ENCODE data around the gene A2M.

The A2M gene

GRCh38 chr12:9099552-9100190 is 16.0 kb downstream of the A2M start:
- no peak for DNase-seq (ENCODE audit: low read depth)

DNA sequence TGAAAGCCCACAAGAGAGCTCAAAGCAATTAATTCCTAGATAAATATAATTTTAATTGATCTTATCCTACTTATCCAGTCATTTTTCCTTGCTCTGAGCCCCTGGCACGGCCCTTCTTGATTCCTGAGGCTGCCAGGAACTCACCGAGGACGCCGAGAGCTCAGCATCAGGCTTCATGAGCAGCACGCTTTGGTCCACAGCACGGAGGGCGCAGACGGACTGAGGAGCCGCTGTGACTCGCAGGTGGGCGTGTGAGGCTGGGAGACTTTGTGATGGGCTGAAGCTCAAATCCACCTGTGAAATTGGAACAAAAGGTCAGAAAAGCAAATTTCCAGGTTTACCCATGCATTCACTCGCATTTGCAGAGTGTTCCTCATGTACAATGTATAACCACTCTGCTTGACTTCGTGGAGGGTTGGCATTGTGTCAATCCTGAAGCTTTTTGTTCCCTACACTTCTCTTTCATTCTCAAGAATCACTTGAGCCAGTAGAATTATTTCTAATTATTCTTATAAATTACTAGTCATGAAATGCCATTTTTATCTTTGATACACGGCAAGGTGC is 17.2 kb downstream of the A2M start:
- DNase-seq (ENCODE audit: low read depth) = no peak

- no peak for DNase-seq (ENCODE audit: low read depth)
Observed at GRCh38 chr12:9098115-9098452, 17.6 kb downstream of the A2M start.

DNA sequence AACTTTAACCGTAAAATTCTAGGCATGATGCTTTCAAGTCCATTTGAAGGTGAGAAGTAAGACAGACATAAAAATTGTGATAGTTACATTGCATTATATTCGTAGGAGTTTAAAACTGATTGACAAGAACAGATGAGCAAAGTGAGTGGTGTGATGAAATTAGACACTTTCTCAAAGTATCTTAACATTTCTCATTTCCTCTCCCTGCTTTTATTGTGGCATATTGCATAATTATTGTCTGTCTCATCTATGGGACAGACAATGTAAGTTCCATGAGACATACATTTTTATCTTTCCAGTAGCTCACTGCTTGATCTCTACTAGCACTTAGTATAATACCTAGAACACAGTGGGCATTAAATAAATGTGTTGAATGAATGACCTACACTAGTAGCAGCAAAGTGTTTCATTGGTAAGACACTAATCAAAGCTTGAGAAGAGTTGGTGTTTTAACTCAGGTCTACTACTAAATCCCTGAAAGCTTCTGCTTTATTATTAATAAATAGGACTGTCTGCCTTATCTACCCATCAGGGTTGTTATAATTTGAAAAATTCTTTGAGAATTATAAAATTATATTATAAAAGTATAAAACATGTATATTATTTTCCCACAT is 19.0 kb downstream of the A2M start:
- DNase-seq (ENCODE audit: low read depth) = no peak

- no peak for DNase-seq (ENCODE audit: low read depth)
Observed at GRCh38 chr12:9095322-9095721, 20.4 kb downstream of the A2M start.

- DNase-seq (ENCODE audit: low read depth) = no peak
Observed at GRCh38 chr12:9094512-9095206, 21.1 kb downstream of the A2M start.

DNA sequence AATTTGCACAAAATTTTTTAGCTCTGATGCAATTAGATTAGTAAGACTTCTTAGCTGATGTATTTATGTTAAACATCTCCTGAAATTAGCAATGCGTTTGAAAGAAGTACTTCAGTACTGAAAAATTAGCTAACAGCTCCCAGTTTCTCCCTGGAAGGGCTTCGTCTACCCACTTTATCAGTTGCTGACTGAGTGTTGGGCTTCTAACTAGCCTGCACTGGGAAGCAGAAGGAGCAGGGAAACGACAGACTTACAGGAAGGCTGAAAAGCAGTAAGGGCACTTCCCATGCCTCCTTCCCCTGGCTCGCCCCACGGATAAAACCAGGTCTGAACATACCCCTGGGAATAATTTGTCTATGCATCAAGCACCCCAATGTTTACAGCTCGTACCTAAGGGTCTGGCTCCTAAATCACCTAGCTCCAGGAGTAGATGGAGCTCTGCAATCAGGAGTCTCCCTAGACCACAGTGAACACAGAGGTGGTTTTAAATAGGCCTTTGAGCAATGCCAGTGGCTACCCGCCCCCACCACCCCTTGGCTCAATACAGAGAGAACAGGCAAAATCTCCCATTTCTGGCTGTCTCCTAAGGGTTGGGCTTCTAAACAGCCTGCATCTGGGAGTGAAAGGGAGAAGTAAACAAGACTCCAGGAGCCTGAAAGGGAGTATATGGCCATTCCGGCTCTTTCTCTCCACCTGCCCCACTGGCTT is 23.7 kb downstream of the A2M start:
- no peak for DNase-seq (ENCODE audit: low read depth)

DNA sequence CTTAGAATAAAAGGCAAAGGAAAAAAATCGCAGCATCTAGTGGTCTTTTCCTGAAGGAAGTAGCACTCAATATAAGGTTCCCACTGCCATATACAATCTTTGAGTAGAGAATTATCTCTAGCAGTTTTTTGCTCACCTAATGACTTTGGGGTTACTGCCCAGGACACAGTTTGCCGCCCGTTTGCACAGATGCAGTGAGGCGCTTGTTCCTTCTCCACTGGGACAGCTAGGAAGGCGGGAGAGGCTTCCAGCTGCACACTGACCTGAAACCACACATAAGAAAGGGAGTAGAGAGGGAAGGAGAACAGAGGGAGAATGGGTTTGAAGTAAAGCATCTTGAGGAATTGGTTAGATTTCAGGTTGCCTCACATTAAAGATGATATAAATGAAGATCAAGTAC is 25.5 kb downstream of the A2M start:
- no peak for DNase-seq (ENCODE audit: low read depth)

DNA sequence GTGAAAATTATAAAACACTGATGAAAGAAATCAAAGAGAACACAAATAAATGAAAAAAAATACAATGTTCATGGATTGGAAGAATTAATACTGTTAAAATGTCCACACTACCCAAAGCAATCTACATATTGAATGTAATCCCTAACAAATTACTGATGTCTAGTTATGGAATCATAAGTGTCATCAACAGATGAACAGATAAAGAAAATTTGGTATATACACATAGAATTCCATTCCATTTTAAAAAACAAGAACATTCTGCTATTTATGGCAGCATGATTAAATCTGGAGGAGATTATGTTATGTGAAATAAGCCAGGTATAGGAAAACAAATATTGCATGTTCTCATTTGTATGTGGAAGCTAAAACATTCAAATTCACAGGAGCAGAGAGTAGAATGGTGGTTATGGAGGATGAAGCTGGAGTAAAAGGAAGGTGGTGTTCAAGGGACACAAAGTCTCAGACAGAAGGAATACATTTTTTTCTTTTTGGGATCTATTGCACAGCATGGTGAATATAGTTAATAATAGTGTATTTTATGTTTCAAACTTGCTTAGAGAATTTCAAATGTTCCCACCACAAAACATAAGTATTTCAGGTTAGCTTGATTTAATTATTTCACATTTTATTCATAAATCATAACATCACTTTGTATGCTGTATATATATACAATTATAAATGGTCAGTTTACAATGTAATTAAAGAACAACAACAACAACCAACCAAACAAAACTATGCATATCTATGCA is 28.5 kb downstream of the A2M start:
- DNase-seq (ENCODE audit: low read depth) = no peak

DNA sequence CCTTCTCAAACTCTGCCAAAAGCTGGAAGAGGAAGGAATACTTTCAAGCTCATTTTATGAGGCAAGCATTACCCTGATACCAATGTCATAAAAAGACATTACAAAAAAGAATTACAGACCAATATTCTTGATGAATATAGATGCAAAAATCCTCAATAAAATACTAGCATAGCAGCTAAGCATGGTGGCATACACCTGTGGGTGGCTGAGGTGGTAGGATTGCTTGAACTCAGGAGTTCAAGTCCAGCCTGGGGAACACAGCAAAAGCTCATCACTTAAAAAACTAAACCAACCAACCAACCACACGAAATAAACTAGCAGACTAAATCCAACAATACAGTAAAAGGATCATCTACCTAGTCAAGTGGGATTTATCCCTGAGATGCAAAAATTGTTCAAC is 29.6 kb downstream of the A2M start:
- DNase-seq (ENCODE audit: low read depth) = no peak

DNA sequence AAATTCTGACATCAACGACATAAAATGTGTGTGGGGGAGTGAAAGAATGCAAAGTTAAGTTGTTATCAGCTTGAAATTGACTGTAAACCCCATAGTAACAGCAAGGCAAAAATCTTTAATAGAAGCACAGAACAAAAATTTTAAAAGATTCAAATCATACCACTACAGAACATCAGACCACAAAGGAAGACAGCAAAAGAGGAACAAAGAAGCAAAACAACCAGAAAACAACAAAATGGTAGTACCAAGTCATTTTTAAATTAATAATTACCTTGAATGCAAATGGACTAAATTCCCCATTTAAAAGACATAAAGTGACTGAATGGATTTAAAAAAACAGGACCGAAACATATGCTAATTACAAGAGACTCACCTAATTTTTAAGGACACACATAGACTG is 31.3 kb downstream of the A2M start:
- DNase-seq (ENCODE audit: low read depth) = no peak

DNA sequence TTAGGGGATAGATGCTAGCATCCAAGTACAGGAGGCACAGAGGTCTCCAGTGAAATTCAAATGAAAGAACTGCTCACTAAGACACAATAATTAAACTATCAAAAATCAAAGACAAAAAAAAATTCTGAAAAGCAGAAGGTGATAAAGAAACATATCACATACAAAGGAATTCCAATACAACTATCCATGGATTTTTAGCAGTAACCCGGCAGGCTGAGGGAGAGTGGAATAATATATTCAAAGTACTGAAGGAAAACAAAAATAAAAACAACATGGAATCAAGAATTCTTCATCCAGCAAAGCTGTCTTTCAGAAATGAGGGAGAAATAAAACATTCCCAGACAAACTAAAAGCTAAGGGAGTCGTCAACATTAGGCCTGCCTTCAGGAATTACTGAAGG is 31.9 kb downstream of the A2M start:
- DNase-seq (ENCODE audit: low read depth) = no peak

- DNase-seq (ENCODE audit: low read depth) = no peak
Observed at GRCh38 chr12:9081667-9082427, 33.9 kb downstream of the A2M start.

DNA sequence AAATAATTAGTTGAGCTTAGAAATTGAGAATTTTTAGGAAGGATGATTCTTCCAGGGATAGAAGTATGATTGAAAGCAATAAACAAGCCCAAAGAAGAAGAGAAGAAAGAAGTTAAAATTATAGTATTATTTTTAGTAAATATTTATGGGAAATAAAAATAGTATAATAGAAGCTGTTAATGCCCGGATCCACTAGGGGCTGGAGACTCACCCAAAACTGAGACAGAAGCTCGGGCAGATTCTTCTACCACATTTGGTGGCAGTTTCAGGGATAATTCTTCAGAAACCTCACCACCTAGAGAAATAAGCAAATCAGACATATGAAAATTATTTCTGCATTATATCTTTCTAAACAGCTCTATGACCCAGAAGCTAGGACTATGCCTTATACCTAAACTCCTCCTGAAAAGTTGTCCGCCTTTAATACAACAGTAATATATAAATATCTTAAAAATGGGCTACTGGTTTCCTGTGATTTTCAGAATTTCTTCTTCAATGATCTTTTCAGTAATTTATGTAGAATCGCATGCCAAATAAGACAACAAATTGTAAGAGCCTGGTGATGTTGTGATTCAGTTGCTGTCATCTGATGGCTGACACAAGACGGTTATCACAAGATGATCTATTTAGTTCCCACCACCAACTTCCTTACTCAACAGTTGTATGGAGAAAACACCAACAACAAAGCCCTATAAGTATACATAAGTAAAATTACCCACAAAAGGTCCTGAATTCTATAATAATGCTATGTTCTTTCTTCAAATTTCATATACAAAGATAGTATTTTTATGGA is 35.6 kb downstream of the A2M start:
- DNase-seq (ENCODE audit: low read depth) = no peak

- DNase-seq (ENCODE audit: low read depth) = no peak
Observed at GRCh38 chr12:9079082-9079481, 36.6 kb downstream of the A2M start.

DNA sequence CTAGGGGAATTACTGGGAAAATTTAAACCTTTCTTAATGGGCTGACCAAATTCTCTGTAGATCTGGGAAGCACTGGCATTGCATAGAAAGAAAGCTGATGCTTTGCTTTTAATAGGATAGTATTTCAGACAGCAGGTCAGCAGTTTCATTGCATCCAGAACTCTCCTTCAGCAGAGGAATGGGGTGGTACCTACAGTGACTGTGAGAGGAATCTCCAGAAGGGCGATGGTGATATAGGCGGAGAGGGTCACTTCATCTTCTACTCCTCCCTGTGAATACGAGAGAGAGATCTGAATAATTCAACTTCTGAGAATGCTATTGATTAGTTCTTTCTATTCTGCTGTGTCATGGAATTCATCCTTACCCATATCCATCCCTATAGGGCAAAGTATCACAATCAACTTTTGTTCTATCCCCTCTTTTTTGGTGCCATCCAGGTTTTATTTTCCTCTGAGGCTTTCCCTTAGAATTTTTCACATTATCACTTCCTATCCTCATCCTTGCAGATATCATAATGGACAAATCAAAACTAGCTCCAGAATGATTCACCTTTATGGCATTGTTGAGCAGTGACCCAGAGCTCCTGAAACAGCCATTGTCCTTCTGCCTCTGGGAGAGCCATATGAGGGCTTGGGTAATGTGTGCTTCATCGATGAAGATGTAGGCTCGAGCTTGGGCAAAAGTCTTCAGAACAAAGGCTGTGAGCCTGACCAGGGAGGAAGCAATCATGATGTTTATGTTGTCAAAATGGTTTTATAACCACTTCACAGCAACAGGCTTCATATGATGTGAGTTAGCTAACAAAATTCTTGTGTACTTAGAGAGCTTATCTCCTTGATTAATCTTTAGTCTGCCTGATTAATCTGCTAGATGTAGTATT is 38.3 kb downstream of the A2M start:
- DNase-seq (ENCODE audit: low read depth) = no peak

- DNase-seq (ENCODE audit: low read depth) = no peak
Observed at GRCh38 chr12:9076733-9077132, 39.0 kb downstream of the A2M start.

- DNase-seq (ENCODE audit: low read depth) = no peak
Observed at GRCh38 chr12:9075138-9075535, 40.6 kb downstream of the A2M start.

DNA sequence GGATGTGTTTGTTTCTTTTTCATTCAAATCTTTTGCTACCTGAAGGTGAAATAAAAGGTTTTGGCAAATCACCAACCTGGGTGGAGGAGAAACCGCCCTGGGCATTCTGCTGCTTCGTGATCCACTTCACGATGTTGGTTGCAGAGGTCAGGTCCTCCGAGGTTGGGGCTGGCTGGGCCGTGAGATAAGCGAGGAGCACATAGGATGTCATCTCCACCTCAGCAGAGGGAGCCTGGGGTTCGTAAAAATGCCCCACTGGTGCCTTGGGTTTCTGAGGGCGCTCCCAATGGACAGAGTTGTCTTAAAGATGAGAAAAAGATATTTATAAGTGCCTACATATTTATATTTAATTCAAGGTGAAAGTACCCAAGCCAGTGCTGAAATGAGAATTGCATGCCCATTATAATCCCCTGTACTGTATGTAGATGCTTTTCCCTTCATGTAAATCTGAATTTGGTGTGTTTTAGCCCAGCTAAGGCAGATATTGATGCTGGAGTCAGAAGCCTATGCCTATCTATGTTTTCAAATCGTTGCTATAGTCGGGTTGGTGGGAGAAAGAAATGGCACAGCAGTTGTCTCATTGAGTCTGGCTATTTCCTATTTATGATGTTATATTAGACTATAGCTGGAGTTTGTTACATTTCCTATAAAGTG is 41.1 kb downstream of the A2M start:
- DNase-seq (ENCODE audit: low read depth) = no peak
